Heart left ventricle (tissue), 16 donors: ENCODE data around the gene RNF112. TPM values are rescaled to one million over a fixed set of nuclear protein-coding genes. Genes with fewer than 3 reads are reported as not detected.
A peak's percentile ranks its signal among the peaks of the same experiment; 100 is the strongest.

Experiments
- ATAC-seq, 4 donors: fragments of 200-7000 bp; cut with Tn5 transposase; one replicate each; pipeline ENCODE4 v1.9.1; 2020 to 2022; ENCODE audit warnings: moderate library complexity in 4 of 4, mild to moderate bottlenecking in 3 of 4, moderate number of reproducible peaks in 1 of 4
- DNase-seq, 5 donors: peaks; one replicate each; pipeline ENCODE4 v3.0.0-alpha.2; 2020
- H3K27ac ChIP-seq, 12 donors: fragments of 200-600 bp; sonication (generic) in 4 of 12; one replicate each; pipeline versions ENCODE4 v1.5.0 to v1.8.0; 2016 to 2022; ENCODE audit warnings: mild to moderate bottlenecking in 2 of 12
- H3K27me3 ChIP-seq, 9 donors: fragments of 200-600 bp; sonication (generic) in 2 of 9; one replicate each; pipeline versions ENCODE4 v1.5.1 to v1.8.0; 2016 to 2022; ENCODE audit warnings: mild to moderate bottlenecking in 3 of 9
- H3K36me3 ChIP-seq, 9 donors: fragments of 200-600 bp; sonication (generic) in 2 of 9; one replicate each; pipeline versions ENCODE4 v1.5.0 to v1.8.0; 2018 to 2022; ENCODE audit warnings: mild to moderate bottlenecking in 2 of 9
- H3K4me1 ChIP-seq, 12 donors: fragments of 200-600 bp; sonication (generic) in 4 of 12; one replicate each; pipeline versions ENCODE4 v1.5.0 to v1.8.0; 2016 to 2022; ENCODE audit warnings: mild to moderate bottlenecking in 3 of 12
- H3K4me3 ChIP-seq, 12 donors: fragments of 200-600 bp; sonication (generic) in 4 of 12; one replicate each; pipeline versions ENCODE4 v1.5.0 to v1.8.0; 2017 to 2022; ENCODE audit warnings: mild to moderate bottlenecking in 9 of 12, moderate library complexity in 4 of 12
- H3K9me3 ChIP-seq, 12 donors: fragments of 200-600 bp; sonication (generic) in 4 of 12; one replicate each; pipeline versions ENCODE4 v1.5.0 to v1.8.0; 2016 to 2022; ENCODE audit warnings: mild to moderate bottlenecking in 1 of 12
- POLR2A ChIP-seq, 2 donors: fragments of 450-650 bp; IDR thresholded peaks; one replicate each; pipeline ENCODE4 v1.6.1; 2017; ENCODE audit warnings: antibody characterized with exemption in 2 of 2, mild to moderate bottlenecking in 2 of 2, moderate library complexity in 2 of 2
- WGBS, 4 donors: extraction: QIAGEN DNeasy Blood & Tissue Kit in 2 of 4; methylation state at CpG; one replicate each; pipeline versions ENCODE4 v1.1.5 to v1.1.7; 2013 to 2018; 5-methylcytosine and 5-hydroxymethylcytosine counted together
- intact Hi-C, 10 donors: fragments of 100-400 bp; cut with DNase I; formaldehyde crosslinking; loops; one replicate each; pipeline versions ENCODE4 v1.11.1 to v1.14.2; 2022
- polyA plus RNA-seq, 2 donors: library from polyadenylated mRNA; stranded (reverse); fragments of 200-250 nt; gene quantifications; one replicate each; pipeline ENCODE4 v1.2.3, GENCODE V29; 2013
- total RNA-seq, 9 donors: library from RNA; depleted of rRNA in 2 of 9; stranded (reverse); fragments of >200 nt in 2 of 9; fragmentation: NEBNext Ultra II Directional in 3 of 9; extraction: Animal tissue kit (Norgen Biotek cat#: 25700) in 3 of 9; gene quantifications; one replicate each; pipeline versions ENCODE4 v1.1.0 to v1.2.4, GENCODE V29; 2016 to 2023
- TF ChIP-seq, protein P1 (sequence below), 12 donors: fragments of 200-600 bp; sonication (generic) in 4 of 12; IDR thresholded peaks; one replicate each; pipeline versions ENCODE4 v1.5.0 to v1.8.0; 2018 to 2022; ENCODE audit warnings: antibody characterized with exemption in 12 of 12, mild to moderate bottlenecking in 5 of 12
- donor health status: ischemic (EF 13 %, LVEDD 7.1; RV severe dilation, severe dysfunction).
- donor health status: healthy with polysubstance abuse.
- donor health status: DM: no; HTN: yes; CAD: no.
- donor health status: DM: no; HTN: no; CAD: no.
- donor health status: ischemic (EF 25% LVEDD 6.9; RV normal size, moderate dysfunction).
- donor health status: ischemic (EF 25% LVEDD 5.7; RV mildly dilated, moderate dysfunction).
- donor health status: healthy.
- donor health status: DM: yes; HTN: yes; CAD: no.
- donor health status: ischemic (EF 35%, LVEDD 5.7; RV mildly dilated, moderate dysfunction).
- donor health status: nonischemic (EF 11% LVEDD 7.7; RV severe dilation, severe dysfunction).
- donor health status: DM: yes; HTN: yes; CAD: no.
- donor health status: PGD.
- donor health status: ischemic (EF 29% LVEDD 5.4; RV normal size, mild dysfunction).
- donor health status: nonischemic (EF 23%, LVEDD 6.1; RV moderate dilation, normal function).

Gene RNF112
- total and polyA plus RNA-seq, 11 donors = 0.45 to 3.0 (median 1.4) TPM

DNA sequence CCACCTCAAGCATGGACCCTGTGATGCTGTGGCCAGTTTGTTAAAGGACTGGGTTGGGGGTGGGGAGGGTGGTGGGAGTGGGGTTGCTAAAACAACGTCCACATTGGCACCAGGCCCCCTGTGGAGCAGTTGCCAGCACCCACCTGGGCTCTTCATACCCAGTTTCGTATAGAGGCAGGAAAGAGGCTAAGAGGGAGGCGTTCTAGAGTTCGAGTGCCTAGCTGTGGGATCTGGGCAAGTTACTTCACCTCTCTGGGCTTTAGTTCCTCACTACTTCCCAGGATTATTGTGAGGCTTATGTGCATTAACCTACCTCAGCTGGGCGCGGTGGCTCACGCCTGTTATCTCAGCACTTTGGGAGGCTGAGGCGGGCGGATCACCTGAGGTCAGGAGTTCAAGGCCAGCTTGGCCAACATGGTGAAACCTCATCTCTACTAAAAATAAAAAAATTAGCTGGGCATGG is 25.5 kb upstream of the RNF112 start:
- 78 to 90% (median 85%) methylated on average over 9 of the region's 9 CpGs for WGBS, 4 donors
- peak overlapping the region in 5 of 12 donors; percentile 9 to 58 (median 54) for H3K4me3 ChIP-seq
- H3K27ac ChIP-seq = peak overlapping the region; percentile 42 to 96 (median 84)
- no peaks in the 10 kb centered on the region for H3K9me3 ChIP-seq
- DNase-seq = no peak
- TF ChIP-seq POLR2A (IDR thresholded peaks at IDR 0.05) = no peak
- TF ChIP-seq, protein P1, sequence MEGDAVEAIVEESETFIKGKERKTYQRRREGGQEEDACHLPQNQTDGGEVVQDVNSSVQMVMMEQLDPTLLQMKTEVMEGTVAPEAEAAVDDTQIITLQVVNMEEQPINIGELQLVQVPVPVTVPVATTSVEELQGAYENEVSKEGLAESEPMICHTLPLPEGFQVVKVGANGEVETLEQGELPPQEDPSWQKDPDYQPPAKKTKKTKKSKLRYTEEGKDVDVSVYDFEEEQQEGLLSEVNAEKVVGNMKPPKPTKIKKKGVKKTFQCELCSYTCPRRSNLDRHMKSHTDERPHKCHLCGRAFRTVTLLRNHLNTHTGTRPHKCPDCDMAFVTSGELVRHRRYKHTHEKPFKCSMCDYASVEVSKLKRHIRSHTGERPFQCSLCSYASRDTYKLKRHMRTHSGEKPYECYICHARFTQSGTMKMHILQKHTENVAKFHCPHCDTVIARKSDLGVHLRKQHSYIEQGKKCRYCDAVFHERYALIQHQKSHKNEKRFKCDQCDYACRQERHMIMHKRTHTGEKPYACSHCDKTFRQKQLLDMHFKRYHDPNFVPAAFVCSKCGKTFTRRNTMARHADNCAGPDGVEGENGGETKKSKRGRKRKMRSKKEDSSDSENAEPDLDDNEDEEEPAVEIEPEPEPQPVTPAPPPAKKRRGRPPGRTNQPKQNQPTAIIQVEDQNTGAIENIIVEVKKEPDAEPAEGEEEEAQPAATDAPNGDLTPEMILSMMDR (IDR thresholded peaks at IDR 0.05) = no peak
- intact Hi-C loops = no loop called here
- peaks cover 0 to 51% (median 41%) of the 10 kb centered on the region in 9 donors for H3K36me3 ChIP-seq
- no peaks in the 10 kb centered on the region for H3K27me3 ChIP-seq
- H3K4me1 ChIP-seq = peaks cover 0 to 71% (median 47%) of the 10 kb centered on the region in 12 donors
- ATAC-seq = no peak

DNA sequence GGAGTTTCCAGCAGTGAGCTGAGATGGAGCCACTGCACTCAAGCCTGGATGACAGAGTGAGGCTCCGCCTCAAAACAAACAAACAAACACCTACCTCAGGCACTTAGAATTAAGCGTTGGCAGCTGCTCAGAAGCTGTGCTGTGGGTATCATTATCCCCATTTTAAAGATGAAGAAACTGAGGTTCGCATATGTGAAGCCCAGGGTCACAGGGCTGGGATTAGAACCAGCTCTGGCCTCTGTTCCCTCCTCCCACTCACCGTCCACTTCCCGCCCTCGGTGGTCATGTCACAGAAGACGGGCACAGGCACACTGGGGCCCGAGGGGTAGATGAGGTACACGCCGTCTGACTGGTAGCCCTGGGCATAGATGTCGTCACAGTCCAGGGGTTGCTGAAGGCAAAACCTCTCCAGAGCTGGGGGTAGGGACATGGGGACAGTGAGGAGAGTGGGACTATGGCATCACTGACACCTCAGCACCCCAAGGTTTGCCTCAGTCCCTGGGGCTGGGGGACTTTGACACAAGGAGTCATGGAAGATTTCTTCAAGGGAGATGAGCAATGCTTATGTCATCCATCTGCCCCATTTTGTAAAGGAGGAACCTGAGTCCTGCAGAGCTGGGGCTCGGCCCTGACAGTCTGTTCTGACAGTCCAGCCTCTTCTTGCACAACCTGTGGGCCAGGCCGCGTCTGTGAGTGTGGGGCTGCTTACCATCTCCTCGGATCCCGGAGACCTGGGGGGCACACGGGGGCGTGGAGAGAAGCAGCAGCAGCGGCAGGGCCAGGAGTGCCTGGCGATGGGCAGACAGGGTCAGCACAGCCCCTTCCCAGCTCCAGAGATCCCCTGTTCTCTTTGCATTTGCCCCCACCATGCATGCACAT is 24.7 kb upstream of the RNF112 start:
- Histone ChIP-seq H3K27ac (peak overlapping the region; percentile 22 to 96 (median 84)), H3K36me3 (peaks cover 0 to 43% (median 34%) of the 10 kb centered on the region in 9 donors), H3K9me3 (no peaks in the 10 kb centered on the region), H3K4me3 (peak overlapping the region in 10 of 12 donors; percentile 19 to 58 (median 41)), H3K27me3 (no peaks in the 10 kb centered on the region), H3K4me1 (peaks cover 0 to 71% (median 47%) of the 10 kb centered on the region in 12 donors)
- TF ChIP-seq, protein P1 (IDR thresholded peaks at IDR 0.05) = no peak
- WGBS, 4 donors = 52 to 56% (median 56%) methylated on average over 15 to 20 of the region's 20 CpGs
- intact Hi-C loops = no loop called here
- DNase-seq = peak in 3 of 5 donors; percentile 70 to 81 (median 73)
- peak in 2 of 4 donors; percentile 43 to 58 for ATAC-seq

DNA sequence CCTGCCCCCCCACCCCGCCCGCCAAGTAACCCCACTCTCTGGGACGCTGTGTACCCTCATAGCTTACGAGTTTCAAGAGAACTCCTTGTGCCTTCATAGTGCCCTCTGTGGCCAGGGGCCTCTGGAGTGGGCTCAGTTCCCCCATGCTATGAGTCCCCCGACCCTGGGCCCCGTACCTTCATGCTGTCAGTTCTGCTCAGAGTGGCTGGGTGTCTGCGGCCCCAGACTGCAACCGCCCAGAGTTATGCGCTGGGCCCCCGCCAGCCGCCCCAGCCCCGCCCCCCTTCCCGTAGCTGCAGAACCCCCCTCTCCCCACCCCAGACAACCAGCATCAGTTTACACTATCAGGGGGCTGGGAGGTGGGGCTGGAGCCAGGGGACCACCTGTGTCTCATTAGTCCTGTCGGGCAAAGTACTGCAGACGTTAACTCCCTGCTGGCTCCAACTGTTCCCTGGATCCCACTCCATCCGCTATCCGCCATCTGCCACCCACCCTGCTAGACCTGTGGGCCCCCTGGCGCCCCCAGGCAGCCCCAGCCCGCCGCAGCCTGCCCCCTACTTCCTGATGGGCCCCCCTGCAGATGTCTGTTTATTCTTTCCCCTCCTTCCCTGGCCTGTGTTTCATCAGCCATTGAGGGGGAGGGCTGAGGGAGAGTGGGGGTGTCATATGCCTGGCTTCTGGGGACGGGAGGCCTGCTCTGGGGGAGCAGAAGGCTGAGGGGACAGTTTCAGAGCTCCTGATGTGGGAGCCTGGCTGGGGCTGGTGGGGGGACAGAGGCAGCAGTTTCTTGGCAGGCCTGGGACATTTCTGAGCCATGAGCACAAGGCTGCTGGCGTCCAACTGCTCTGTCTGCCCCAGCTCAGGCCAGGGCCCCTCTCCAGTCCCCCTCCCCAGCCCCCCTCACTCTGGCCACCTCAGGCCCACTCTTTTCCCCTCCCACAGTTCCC is 23.8 kb upstream of the RNF112 start, which contains the start of gene MFAP4:
Gene MFAP4, minus strand, starts transcription at position 217 of the 947 bp plus-strand sequence. Its CDS starts 35 bp downstream, at position 182.
- Histone ChIP-seq H3K36me3 (peaks cover 0 to 34% (median 24%) of the 10 kb centered on the region in 9 donors), H3K4me1 (peaks cover 0 to 70% (median 45%) of the 10 kb centered on the region in 12 donors), H3K4me3 (peak within 1 kb of the TSS in 10 of 12 donors; percentile 19 to 58 (median 41)), H3K9me3 (no peaks in the 10 kb centered on the region), H3K27ac (peak within 1 kb of the TSS; percentile 58 to 96 (median 84)), H3K27me3 (no peaks in the 10 kb centered on the region)
- DNase-seq (peak; percentile 71 to 84 (median 79)), ATAC-seq (peak; percentile 49 to 76 (median 61))
- 10 to 24% (median 17%) methylated on average over 12 to 22 of the region's 22 CpGs for WGBS, 4 donors
- TF ChIP-seq, protein P1 (IDR thresholded peaks at IDR 0.05) = no peak
- TF ChIP-seq POLR2A (IDR thresholded peaks at IDR 0.05) = no peak
- intact Hi-C loops = no loop called here
